GM04503 (cell line): ENCODE measurements around the gene MLLT10.

Experiments
- DNase-seq: peaks from one replicate; pipeline ENCODE4 v3.0.0-alpha.2; 2012; ENCODE audit warnings: low read depth

The MLLT10 gene

GRCh38 chr10:21533467-21534279 lies at the start of gene MLLT10:
Gene MLLT10 (plus strand): TSS chr10:21534232. CDS start chr10:21534645, 413 bp downstream.
- peak; percentile 60 for DNase-seq

DNA sequence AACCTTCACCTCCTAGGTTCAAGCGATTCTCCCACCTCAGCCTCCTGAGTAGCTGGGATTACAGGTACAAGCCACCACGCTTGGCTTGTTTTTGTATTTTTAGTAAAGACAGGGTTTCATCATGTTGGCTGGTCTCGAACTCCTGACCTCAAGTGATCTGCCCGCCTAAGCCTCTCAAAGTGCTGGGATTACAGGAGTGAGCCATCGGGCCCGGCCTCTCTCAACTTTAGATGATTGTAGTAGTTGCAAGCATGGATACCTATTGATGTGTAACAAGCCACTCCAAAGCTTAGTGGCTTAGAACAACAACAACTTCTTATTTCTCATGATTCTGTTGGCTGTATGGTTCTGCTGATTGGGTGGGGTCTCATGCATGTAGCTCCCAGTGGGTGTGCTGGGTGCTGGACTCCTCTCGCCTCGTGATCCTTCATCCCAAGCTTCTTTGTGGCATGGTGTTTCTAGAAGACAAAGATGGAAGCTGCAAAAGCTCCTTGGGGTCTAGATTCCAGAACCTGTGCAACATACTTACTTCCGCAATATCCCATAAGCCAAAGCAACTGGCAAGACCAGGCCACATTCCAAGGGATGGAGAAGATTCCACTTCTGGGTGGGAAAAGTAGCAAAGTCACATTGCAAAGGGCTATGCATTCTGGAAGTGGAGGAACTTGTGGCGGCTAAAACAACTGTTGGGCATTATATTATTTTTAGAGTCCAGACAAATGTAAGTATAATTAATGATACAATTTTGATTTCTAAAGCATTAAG lies 46.4 kb upstream of the MLLT10 start:
- no peak for DNase-seq

- no peak for DNase-seq
These were observed 45.6 kb upstream of the MLLT10 start for GRCh38 chr10:21488246-21488956.

GRCh38 chr10:21488957-21489446 lies 45.0 kb upstream of the MLLT10 start:
- DNase-seq = no peak

DNA sequence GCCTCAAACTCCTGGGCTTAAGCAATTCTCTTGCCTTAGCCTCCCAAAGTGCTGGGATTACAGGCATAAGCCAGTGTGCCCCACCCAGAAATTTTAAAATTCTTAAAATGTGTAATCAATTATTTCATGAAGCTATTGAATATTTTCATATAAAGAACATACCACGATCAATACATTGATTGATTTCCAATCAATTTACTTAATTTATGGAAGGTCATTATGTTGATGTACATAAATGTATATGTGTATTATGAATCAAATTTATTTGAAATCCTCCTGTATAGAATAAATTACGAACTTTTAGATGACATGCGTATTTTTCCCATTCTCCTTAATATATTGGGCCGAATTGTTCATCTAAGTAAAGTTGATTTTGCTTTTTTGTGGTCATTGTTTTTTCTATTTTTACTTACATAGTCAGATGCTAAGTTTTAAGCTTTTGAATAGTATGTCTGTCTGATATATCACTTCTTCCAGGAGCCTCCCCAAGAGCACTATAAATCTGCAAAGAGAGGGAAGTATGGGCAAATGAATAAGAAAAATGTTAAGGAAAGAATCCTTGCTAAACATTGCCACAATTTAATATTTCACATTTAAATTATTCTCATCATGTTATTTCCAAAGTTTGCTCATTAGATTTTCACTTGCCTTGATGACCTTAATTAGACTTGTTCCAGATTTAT lies 43.9 kb upstream of the MLLT10 start:
- no peak for DNase-seq

- no peak for DNase-seq
These were observed 43.3 kb upstream of the MLLT10 start for GRCh38 chr10:21490711-21491105.

DNA sequence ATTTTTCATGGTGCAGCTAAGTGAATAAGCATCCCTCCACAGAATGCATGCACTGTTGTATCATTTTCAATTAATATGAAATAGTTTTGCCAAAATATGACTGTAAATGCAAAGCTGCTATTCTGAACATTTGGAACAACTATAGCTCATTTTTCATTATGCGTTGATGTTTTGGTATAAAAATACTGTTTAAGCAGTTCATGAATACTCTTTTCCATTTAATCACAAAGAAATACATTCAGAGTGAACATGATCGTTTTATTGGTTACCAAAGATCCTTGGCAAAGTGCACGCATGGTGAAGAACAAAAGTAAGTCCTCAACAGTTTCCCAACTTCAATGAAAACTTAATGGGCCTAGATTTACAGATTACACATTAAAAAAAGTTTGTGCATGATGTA lies 41.6 kb upstream of the MLLT10 start:
- no peak for DNase-seq

DNA sequence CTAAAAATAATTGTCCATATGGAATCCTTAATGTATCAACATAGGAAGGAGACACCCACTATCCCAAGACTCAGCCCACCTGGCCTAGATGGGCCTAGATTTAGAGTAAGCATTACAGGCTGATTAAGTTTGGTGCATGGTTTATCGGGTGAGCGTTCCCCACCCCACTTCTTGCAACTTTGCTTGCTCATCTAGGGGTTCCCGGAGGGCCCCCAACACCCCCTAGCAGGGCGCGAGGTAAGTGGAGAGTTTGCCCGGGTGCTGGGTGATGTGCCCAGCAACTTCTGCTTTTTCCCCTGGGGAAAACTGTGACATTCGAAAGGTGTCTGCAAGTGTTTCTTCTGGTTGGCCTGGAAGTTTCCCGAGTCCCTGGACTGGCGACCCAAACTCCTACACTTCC lies 40.2 kb upstream of the MLLT10 start:
- DNase-seq = no peak

DNA sequence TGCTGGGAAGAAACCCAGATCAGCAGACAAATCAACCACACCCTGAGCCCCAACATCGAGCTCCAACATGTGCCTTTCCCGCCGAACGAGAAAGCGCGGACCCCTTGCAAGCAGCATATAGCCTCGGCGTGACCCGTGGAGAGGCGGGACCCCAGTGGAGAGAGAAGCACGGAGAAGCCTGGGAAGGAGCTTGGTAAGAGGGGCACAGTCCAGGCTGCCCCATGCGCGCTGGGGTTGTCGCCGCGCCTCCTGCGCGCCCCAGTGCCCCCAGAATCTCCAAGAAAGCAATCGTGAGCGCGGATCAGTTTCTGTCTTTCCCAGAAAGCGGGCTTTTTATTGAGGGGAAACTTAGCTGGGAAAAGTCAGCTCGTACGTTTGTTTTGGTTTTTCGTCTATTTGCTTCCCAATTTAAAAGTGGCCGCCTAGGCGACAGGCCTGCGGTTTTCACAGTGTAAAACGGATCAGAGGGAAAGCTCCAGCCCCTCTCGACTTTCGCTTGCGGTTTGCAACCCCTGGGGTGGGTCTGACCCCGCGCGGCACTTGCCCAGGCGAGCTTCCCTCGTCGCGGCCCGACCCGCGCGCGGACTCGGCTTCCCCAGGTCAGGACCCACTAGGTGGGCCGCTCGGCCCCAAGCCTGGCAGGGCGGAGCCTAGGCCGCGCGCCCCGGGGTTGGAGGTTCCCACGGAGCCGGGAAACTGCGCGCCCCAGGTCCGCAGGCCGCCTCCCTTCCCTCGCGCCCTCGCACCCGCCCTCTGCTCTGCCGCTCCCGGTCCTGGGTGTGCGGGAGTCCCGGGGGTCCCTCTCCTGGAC lies 39.6 kb upstream of the MLLT10 start:
- no peak for DNase-seq

GRCh38 chr10:21495002-21495751 lies 38.9 kb upstream of the MLLT10 start:
- no peak for DNase-seq

DNA sequence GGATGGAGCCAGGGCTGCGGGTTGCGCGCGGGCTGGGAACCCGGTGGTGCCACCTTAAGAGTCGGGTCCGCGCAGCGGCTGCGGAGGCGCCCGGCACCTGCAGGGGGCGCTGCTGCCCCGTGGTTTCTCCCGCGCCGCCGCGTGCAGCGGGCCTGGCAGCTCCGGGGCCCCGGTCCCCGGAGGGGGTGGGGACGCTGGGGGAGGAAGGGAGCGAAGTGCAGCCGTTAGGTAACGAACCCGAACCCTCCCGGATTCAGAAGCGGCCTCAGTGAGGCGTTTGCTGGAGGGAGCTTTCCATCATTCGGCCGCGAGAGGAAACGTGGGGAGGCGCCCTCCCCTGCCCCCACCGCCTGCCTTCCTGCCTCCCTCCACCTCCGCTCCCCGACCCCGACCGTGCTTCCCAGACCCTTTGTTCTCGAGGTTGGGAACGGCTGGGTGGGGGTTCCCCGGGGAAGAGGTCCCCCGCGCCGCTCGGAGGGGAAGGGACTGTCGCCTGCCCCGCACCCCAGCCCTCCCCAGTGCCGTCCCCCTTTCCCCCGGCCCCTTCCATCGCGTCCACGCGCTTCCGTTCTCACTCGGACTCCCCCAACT lies 38.2 kb upstream of the MLLT10 start:
- no peak for DNase-seq

DNA sequence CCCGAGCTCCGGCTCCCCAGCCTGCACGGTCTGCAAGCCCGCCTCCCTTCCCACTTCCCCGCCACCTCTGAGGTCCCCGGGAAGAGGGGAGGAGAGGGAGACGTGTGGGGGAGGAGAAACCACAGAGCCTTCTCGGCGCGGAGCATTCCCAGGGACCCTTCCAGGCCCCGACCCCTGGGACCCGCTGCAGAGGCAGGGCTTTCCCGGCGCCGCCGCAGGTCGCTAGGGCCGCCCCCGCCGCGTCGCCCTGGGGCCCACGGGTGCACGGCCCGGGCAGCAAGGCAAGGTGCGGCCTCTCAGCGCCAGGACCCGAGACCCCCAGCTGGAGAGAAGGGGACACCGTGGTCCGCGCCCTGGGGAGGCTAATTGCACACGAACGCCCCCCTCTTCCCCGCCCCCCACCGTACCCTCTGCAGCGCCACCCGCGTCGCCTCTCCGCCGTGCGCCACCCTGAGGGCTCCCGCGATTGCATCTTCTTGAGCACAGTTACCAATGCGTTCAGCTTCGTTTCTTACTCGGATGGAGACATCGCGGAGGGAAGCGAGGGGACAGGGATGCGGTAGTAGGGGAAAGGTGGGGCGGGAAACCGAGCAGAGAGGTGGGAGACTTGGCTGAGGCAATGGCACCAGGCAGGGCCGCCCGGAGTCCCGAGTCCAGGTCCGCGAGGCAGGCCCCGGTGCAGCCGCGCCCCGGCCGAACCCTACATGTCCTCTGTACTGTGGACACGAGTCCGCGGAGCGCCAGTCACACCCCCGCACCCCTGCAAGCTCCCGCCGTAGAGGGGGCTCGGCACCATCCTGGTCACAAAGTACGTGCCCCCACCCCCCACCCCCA lies 37.5 kb upstream of the MLLT10 start:
- DNase-seq = no peak

- no peak for DNase-seq
These were observed 36.7 kb upstream of the MLLT10 start for GRCh38 chr10:21497177-21497807.

DNA sequence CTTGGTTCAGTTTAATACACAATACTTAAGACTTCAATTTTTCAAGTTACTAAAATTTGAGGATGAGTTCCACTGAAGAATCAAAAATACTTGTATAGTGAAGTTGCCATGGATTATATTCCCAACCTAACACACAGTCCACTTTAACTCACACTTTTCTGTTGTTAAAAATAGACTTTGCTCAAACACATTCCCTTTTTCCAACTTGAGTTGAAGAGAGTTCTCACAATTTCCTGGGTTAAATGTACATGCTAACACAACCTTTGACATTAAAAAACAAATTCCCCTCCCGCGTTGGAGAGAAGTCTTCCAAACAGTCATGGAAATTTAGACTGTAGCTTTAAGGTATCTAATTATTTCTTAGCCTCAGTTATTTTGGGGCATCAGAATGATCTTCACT lies 35.7 kb upstream of the MLLT10 start:
- DNase-seq = no peak

GRCh38 chr10:21498986-21499385 lies 35.0 kb upstream of the MLLT10 start:
- DNase-seq = no peak

DNA sequence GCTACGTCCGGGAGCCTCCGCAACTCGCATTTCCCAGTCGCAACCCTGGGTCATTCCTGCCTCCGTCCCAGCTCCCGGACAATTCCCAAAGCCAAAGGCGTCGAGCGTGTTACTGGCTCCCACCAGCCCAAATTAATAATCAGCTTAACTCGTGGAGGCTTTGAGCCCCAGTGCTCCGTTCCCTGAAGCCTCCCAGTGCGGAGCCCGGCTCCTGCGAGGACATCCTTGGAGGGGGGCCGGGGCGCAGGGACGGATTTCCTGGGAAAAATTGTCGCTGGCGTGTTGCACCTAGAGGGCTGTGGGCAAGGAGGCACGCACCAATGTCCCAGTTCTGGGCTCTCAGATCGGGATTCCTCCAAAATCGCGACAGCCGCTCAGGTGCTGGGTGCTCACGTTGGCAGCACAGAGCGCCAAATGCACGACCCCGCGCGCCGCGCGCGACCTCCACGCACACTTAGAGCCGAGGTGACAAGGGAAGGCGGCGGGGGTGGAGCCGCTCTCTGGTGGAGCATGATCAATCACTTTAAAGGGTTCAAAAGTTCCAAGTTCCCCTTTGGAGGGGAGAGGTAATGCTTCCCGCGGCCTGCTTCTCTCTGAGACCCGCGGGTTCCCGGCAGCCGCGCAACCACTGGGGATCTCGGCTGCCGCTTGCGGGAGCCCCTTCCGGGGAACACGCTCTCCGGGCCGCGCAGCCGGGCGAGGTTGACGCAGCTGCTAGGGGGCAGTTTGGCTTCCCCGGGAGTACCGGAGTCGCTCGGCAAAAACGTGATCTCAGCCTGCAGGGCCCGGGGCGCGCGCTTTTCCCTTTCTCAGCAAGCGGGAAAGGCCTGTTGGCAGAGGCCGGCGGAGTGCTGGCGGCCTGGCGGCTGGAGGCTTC lies 34.1 kb upstream of the MLLT10 start:
- DNase-seq = no peak

DNA sequence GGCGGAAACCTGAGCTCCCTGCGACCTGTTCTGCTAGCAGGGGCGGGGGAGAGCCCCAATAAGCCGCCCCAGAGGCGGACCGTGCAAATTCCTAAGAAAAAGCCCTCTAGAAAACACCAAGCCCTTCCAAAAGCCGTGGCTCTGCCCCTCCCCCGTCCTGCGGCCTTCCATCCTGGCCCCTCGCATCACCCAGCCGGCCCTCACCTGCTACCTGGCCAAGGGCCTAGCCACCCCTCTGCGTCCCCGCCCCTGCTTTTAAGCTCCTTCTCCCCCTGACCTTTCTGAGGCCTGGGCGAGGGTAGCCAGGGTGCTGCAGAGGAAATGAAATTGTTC lies 33.5 kb upstream of the MLLT10 start:
- no peak for DNase-seq

- no peak for DNase-seq
These were observed 32.9 kb upstream of the MLLT10 start for GRCh38 chr10:21501091-21501490.
